Loucy (cell line): Measurements from ENCODE around the gene EPN2.

Source experiments
- EZH2phosphoT487 ChIP-seq: fragments of 200-600 bp; IDR thresholded peaks from 2 replicates; pipeline ENCODE4 v1.6.1; 2018; ENCODE audit warnings: antibody characterized with exemption, mild to moderate bottlenecking, moderate library complexity, borderline replicate concordance
- TF ChIP-seq, protein P1 (sequence below): fragments of 200-600 bp; sonication (generic); conservative IDR thresholded peaks from 2 replicates; pipeline ENCODE4 v1.5.1; 2014; ENCODE audit warnings: mild to moderate bottlenecking, antibody characterized with exemption, low read length

DNA sequence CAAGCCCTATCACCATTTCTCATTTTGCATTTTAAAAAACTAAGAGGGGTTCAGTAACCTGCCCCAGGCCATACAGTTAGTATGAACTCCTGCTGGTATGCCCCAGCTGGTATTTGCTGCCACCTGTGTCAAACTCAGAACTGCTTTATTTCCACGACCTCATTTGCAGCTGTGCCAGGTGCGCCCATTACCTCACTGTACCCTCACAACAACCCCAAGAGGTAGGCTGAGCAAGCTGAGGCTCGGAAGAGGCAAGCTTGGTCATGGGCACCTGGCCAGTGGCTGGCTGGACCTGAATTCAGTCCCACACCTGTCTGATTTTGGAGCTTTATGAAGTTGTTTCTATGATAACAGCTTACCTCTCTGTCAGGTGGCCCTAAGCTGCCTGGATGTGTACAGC is 7.6 kb downstream of the EPN2 start:
- TF ChIP-seq, protein P1, sequence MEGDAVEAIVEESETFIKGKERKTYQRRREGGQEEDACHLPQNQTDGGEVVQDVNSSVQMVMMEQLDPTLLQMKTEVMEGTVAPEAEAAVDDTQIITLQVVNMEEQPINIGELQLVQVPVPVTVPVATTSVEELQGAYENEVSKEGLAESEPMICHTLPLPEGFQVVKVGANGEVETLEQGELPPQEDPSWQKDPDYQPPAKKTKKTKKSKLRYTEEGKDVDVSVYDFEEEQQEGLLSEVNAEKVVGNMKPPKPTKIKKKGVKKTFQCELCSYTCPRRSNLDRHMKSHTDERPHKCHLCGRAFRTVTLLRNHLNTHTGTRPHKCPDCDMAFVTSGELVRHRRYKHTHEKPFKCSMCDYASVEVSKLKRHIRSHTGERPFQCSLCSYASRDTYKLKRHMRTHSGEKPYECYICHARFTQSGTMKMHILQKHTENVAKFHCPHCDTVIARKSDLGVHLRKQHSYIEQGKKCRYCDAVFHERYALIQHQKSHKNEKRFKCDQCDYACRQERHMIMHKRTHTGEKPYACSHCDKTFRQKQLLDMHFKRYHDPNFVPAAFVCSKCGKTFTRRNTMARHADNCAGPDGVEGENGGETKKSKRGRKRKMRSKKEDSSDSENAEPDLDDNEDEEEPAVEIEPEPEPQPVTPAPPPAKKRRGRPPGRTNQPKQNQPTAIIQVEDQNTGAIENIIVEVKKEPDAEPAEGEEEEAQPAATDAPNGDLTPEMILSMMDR: no peak
- no peak for TF ChIP-seq EZH2phosphoT487
